ENCODE measurements around the gene MEF2C. TPM values are rescaled to one million over a fixed set of nuclear protein-coding genes. Genes with fewer than 3 reads are reported as not detected.

Gene MEF2C
- total and polyA plus RNA-seq, 2 of the 13 experiments (the other 11 are each of a cell fraction or from before 2014, with no cell fraction given): 0.02 TPM; not detected in 1

DNA sequence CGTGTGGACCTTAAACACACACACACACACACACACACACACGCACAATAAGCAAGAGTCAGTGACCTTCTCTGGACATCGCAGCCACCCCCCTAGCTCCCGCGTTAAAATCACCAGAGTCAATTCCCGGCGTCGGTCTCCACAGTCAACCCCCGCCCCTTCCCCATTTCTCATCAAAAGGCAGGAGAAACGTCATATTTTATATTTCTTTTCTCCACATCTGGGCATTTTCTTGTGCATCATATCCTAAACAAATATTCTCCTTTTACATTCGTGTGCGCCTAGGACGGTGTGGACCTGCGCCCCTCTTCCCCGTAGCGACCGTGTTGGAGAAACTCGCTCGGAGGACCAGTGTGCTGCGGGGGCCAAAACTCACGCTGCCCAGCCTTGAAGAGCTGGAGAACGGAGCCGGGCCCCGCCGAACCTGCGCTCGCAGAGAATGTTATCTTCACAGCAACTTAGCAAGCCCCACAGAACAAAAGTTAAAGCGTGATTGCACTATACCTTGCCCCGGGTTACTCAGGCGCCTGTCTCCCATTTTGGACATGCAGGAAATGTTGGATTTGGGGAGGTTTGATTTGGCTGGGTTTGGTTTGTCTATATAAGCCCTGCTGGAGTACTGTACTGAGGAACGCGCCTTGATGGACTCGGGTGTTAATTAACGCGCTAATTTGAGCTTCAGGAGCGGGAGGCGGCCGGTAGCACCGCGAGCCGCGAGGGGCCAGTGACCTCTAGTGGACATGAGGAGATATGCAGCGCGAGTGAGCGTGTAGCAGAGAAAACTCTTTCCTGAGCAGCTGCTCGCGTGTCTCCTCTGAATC, 192.4 kb downstream of the MEF2C start (continued):
- TF ChIP-seq ESRRA (CRISPR knock-in tag; IDR thresholded peaks at IDR 0.05; ENCODE audit: low read depth) (no peak), DR1 (CRISPR knock-in tag; IDR thresholded peaks at IDR 0.05) (no peak), CTCF (CRISPR knock-in tag; IDR thresholded peaks at IDR 0.05) (peak; percentile 93), ZGPAT (CRISPR knock-in tag; IDR thresholded peaks at IDR 0.05) (no peak), ZFX (CRISPR knock-in tag; IDR thresholded peaks at IDR 0.05; ENCODE audit: low read depth) (no peak), SMC3 (IDR thresholded peaks at IDR 0.05; ENCODE audit: low read length) (peak; percentile 45; the same call in 1 of the 2 replicates), MIER3 (CRISPR knock-in tag; IDR thresholded peaks at IDR 0.05; ENCODE audit: borderline replicate concordance) (no peak), POGK (CRISPR knock-in tag; conservative IDR thresholded peaks at IDR 0.05) (0 out of 2 replicates have a peak, but pooled peaks have one; percentile 34), ZNF460 (CRISPR knock-in tag; IDR thresholded peaks at IDR 0.05; ENCODE audit: borderline replicate concordance) (no peak), GTF3A (CRISPR knock-in tag; conservative IDR thresholded peaks at IDR 0.05) (no peak), ZNF782 (CRISPR knock-in tag; IDR thresholded peaks at IDR 0.05; ENCODE audit: borderline replicate concordance) (0 out of 2 replicates have a peak, but pooled peaks have one; percentile 66), ZNF282 (IDR thresholded peaks at IDR 0.05; ENCODE audit: partially characterized antibody) (no peak), ELF1 (CRISPR knock-in tag; IDR thresholded peaks at IDR 0.05) (no peak), EP300 (IDR thresholded peaks at IDR 0.05; ENCODE audit: low read depth in 2 of 2, low read length in 2 of 2) (no peak), EP300 (CRISPR knock-in tag; IDR thresholded peaks at IDR 0.05; ENCODE audit: borderline replicate concordance) (no peak), SETDB1 (CRISPR knock-in tag; IDR thresholded peaks at IDR 0.05; ENCODE audit: borderline replicate concordance) (no peak), SRY (CRISPR knock-in tag; IDR thresholded peaks at IDR 0.05) (no peak)
- TF ChIP-seq, protein P1, sequence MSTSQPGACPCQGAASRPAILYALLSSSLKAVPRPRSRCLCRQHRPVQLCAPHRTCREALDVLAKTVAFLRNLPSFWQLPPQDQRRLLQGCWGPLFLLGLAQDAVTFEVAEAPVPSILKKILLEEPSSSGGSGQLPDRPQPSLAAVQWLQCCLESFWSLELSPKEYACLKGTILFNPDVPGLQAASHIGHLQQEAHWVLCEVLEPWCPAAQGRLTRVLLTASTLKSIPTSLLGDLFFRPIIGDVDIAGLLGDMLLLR (CRISPR knock-in tag; IDR thresholded peaks at IDR 0.05): no peak
- TF ChIP-seq, protein P2, sequence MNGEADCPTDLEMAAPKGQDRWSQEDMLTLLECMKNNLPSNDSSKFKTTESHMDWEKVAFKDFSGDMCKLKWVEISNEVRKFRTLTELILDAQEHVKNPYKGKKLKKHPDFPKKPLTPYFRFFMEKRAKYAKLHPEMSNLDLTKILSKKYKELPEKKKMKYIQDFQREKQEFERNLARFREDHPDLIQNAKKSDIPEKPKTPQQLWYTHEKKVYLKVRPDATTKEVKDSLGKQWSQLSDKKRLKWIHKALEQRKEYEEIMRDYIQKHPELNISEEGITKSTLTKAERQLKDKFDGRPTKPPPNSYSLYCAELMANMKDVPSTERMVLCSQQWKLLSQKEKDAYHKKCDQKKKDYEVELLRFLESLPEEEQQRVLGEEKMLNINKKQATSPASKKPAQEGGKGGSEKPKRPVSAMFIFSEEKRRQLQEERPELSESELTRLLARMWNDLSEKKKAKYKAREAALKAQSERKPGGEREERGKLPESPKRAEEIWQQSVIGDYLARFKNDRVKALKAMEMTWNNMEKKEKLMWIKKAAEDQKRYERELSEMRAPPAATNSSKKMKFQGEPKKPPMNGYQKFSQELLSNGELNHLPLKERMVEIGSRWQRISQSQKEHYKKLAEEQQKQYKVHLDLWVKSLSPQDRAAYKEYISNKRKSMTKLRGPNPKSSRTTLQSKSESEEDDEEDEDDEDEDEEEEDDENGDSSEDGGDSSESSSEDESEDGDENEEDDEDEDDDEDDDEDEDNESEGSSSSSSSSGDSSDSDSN (CRISPR knock-in tag; IDR thresholded peaks at IDR 0.05): no peak
